BJ (cell line): ENCODE results near the gene CCDC40. TPM values are rescaled to one million over a fixed set of nuclear protein-coding genes. Genes with fewer than 3 reads are reported as not detected.

Source experiments
- CTCF ChIA-PET: fragments of 350-600 bp; formaldehyde crosslinking; extraction: SDS; loops from one replicate; lab custom pipeline; 2021; ENCODE audit warnings: antibody characterized with exemption, inconsistent platforms; lab: Yijun Ruan, JAX
- POLR2A ChIA-PET: fragments of 300-600 bp; sonication (Branson Sonifier 250); formaldehyde crosslinking; extraction: SDS; loops from one replicate; lab custom pipeline; 2021; ENCODE audit warnings: antibody characterized with exemption; lab: Charles Lee
- DNase-seq: peaks from one replicate; pipeline ENCODE4 v3.0.0-alpha.2; 2011; ENCODE audit warnings: low read depth
- H3K27me3 ChIP-seq: 2 replicates; pipeline ENCODE4 v1.6.0; 2011; ENCODE audit warnings: low read length; ENCODE audit not compliant: control insufficient read depth, insufficient read depth
- H3K36me3 ChIP-seq: 2 replicates; pipeline ENCODE4 v1.5.1; 2011; ENCODE audit warnings: low read length; ENCODE audit not compliant: control insufficient read depth, insufficient read depth
- H3K4me3 ChIP-seq: 2 replicates; pipeline ENCODE4 v1.5.1; 2011; ENCODE audit warnings: low read depth, mild to moderate bottlenecking, control low read depth, low read length
- CTCF ChIP-seq: IDR thresholded peaks from 2 replicates; pipeline ENCODE4 v1.5.1; 2011; ENCODE audit warnings: low read depth, mild to moderate bottlenecking, control low read depth, inconsistent platforms, low read length, moderate library complexity; ENCODE audit not compliant: insufficient read depth
- polyA plus RNA-seq: library from polyadenylated mRNA; depleted of rRNA; stranded (reverse); fragments of >200 nt; gene quantifications from 2 replicates; pipeline ENCODE4 v1.2.3, GENCODE V29; 2011

The CCDC40 gene
- polyA plus RNA-seq, 1 experiment: 3.1 TPM

GRCh38 chr17:80080081-80080480 is 43.6 kb downstream of the CCDC40 start:
- DNase-seq: no peak
- POLR2A ChIA-PET: no interaction called here
- Histone ChIP-seq H3K4me3 (no peak overlapping the region), H3K27me3 (peaks cover 2% of the 10 kb centered on the region; the same call in 1 of the 2 replicates), H3K36me3 (no peaks in the 10 kb centered on the region)
- CTCF ChIA-PET: interaction anchor here (2.3 to 3.6 kb wide), 2 partner anchors 21 to 74 kb away, joined by 11 to 16 read pairs; partner anchors contain the start of gene GAA
- TF ChIP-seq CTCF: no peak

- Histone ChIP-seq H3K4me3 (no peak overlapping the region), H3K27me3 (peaks cover 2% of the 10 kb centered on the region), H3K36me3 (no peaks in the 10 kb centered on the region)
- CTCF ChIA-PET: interaction anchor here (0.7 to 3.6 kb wide), 12 partner anchors 9 to 269 kb away, joined by 3 to 28 read pairs (median 6); partner anchors contain the start of gene GAA
- DNase-seq: no peak
- POLR2A ChIA-PET: no interaction called here
- no peak for TF ChIP-seq CTCF
These were observed 45.2 kb downstream of the CCDC40 start for GRCh38 chr17:80081596-80081995.

- ChIA-PET CTCF (interaction anchor here (0.6 to 5.6 kb wide), 30 partner anchors 8 to 280 kb away, joined by 3 to 42 read pairs (median 4); partner anchors contain the start of gene GAA), POLR2A (no interaction called here)
- DNase-seq: no peak
- no peak overlapping the region for H3K4me3 ChIP-seq
- peaks cover 2% of the 10 kb centered on the region for H3K27me3 ChIP-seq
- TF ChIP-seq CTCF: peak; percentile 86
- no peaks in the 10 kb centered on the region for H3K36me3 ChIP-seq
These were observed 46.1 kb downstream of the CCDC40 start for GRCh38 chr17:80082403-80083135.

GRCh38 chr17:80083136-80083661 is 46.8 kb downstream of the CCDC40 start:
- Histone ChIP-seq H3K27me3 (peaks cover 2% of the 10 kb centered on the region), H3K36me3 (no peaks in the 10 kb centered on the region), H3K4me3 (no peak overlapping the region)
- TF ChIP-seq CTCF: no peak
- no peak for DNase-seq
- ChIA-PET POLR2A (no interaction called here), CTCF (interaction anchor here (0.6 to 5.6 kb wide), 24 partner anchors 9 to 279 kb away, joined by 3 to 42 read pairs (median 4); partner anchors contain the start of gene GAA)

GRCh38 chr17:80084773-80085172 is 48.3 kb downstream of the CCDC40 start:
- CTCF ChIA-PET: interaction anchor here (1.6 to 5.6 kb wide), 2 partner anchors 16 to 77 kb away, joined by 9 to 42 read pairs; partner anchors contain the start of gene GAA
- no peaks in the 10 kb centered on the region for H3K36me3 ChIP-seq
- POLR2A ChIA-PET: no interaction called here

More at GRCh38 chr17:80084773-80085172, 48.3 kb downstream of the CCDC40 start:
- H3K4me3 ChIP-seq: no peak overlapping the region
- H3K27me3 ChIP-seq: peaks cover 2% of the 10 kb centered on the region
- no peak for TF ChIP-seq CTCF
- DNase-seq: no peak
